ENCODE measurements around the gene SH2D7.
A peak's percentile ranks its signal among the peaks of the same experiment; 100 is the strongest.

The SH2D7 gene

DNA sequence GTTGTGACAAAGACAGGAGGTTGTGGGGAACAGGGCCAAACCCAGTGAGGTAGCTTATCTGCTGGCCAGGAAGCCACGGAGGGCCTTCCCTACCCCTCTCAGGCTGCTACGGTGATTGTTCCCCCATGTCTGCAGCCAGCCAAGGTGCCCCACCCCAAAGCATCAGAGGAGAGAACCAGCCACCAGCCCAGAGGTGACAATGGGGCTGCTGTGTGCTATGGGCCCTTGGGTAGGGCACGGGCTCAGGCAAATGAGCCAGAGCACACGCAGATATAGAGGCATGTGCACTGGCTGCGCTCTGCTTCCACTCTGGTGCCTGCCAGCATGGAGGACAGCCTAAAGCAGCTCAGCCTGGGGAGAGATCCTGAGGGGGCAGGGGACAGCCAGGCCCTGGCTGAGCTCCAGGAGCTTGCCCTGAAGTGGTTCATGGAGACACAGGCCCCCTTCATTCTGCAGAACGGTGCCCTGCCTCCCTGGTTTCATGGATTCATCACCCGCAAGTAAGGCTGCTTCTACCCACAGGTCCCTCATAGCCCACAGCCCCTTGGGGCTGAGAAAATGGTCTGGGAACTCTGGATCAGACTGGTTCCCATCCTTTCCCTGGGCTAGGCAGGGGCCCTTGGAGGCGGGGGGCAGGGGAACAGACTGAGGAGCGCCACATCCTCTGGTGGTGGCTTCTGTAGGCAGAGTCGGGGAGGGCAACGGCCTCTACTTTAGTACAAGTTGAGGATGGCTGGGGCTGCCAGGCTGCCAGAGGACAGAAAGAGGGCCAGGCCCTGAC lies at the start of gene SH2D7:
TSS of gene SH2D7 (plus strand) at position 301 of the 781 bp plus-strand sequence. CDS start at position 325, 24 bp downstream.
- DNase-seq: no peak

DNA sequence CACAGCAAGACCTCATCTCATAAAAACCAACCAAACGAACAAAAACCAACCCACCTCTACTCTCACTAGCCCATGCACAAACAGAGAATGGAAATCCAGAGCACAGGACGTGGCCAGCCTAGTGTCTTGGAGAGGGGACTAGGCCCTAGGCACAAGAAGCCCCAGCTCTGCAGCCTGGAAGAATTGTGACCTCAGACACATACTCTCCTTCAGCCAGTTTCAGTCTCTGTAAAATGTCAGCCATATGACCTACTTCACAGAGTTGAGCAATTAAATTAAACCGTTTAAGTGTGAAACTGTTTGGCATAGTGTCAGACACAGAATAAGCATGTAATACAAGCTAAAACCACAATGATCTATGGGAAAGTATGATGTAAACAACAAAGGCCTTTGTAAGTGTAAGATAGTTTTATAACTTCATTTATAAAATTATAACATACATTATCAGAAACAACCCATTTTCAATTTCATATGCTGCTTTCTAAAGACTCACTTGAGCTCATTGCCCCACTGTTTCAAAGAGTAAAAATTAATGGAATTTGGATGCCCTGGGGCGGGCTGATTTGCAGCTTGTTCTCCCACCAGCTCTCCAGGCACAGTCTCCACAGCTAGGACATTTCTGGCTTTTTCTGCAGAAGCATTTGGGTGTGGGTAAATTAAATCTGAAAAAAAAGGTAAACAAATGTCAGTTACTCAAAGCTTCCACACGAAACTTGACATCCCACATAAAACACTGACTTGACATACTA lies 47.8 kb upstream of the SH2D7 start:
- no peak for DNase-seq

DNA sequence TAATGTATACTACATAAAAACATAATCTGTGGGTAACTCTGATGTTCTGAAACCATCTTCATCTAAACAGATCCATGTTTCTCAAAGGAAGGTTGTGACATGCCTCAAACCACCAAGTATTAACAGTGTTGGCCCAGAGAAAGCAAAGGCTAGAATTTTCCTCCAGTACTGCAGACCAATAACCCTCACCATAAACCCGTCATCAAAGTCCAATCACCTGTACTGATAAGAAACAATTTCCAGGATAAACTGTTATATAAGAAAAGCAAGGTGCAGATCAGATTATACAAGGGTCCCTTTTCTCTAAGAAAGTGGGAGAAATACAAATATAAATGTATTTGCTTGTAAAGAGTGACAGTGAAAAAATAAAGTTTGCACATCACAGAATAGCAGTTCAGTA lies 47.2 kb upstream of the SH2D7 start:
- DNase-seq: no peak

DNA sequence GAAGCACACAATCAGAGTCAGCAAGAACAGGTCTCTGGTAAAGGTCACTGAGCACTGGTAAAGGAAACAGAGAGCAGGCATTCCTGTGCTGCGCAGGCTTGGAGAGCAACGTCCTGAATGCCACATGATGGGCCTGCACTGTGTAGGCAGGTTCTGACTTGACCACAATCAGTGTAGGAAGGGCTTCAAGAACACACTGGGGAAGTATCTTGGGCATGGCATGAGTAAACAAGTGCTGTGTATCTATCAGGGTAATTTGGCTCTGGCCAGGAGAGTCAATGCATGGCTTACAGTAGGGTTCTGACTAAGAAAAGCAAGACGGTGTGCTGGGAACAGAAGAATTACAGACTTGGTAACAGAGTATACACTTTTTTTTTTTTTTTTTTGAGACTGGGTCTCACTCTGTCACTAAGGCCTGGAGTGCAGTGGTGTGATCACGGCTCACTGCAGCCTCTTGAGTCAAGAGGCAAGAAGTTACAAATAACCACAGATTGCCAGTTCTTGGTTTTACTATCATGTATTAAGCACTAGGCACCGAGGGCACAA lies 45.5 kb upstream of the SH2D7 start:
- DNase-seq: no peak

DNA sequence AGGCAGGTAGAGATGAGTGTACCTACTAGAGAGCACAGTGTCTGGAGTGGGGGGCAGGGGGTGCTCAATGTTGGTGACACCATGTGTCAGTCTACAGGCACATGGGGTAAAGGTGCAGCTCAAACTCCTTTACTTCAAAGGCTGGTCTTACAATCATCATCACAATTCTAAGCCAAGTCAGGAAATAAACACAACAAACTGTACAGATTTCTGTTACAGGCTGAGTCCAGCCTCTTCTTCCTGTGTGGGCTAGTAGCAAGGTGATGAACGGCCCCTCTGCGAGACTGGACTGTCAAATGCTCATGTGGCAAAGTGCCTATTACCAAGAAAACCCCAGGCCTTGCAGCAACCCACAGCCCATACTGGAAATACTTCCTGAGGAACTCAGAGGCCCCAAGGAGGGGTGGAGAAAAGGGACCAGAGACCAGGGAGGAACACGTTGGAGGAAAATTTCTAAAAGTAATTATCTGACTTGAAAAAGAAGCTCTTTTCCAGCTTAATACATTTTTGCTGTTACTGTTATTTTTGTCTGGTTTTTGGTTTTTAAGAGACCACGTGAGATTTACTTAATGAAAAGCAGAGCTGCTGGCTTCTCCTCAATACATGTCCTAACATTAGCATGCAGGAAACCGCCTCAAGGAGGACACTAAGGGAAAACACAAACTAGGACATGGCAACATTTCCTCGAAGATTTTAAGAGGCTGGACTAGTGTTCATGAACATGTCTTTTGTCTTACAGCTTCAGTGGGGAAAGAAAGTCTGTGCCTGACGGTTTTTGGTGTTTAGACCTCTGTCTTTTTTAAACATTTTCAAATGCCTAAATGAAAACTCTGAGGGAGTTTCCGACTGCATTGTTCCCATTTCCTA lies 44.4 kb upstream of the SH2D7 start:
- no peak for DNase-seq

DNA sequence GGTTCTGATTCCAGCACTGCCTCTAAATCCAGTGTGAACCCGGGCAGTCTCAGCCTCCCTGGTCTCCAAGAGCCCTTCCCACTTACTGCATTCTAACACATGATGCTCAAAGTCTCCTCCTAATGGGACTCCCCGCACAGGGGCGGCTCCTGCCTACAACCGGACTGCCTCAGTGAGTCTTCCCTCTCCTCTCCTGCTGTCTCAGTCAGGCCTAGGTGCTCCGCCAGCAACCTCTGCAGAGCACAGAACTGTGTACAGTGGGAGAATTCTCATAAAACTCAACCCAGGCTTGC lies 43.8 kb upstream of the SH2D7 start:
- no peak for DNase-seq

DNA sequence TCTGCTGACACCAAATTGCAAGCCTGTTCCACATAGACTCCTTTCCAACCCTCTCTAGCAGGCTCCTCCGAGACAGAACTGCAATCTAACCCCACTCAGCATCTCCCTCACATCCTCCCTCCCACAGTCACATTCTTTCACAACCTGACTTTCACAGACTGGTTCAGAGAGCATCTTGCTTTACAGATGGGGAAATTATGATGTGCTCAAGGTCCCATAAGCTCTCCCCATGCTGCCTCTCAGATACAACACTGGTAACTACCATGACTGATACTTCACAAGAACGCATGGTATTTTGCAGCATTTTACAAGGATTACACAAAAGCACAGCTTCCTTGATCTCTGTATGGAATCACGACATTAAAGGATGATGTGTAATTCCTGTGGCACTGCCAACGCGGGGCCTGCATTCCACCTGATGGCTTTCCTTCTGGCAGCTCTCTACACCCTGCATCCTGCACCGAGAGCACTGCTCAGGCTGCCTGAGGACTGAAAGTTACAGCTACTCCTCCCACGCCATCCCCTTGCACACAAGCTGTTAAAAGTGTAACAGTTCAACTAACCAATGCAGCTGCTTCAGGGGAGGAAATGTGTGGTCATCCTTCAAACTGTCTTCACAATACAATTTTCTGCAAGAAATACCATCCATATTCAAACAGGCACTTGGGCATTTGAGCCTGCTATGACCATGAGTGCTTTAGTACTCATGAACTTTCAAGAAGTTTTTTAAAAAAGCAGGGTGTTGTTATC lies 42.5 kb upstream of the SH2D7 start:
- peak; percentile 53 for DNase-seq

DNA sequence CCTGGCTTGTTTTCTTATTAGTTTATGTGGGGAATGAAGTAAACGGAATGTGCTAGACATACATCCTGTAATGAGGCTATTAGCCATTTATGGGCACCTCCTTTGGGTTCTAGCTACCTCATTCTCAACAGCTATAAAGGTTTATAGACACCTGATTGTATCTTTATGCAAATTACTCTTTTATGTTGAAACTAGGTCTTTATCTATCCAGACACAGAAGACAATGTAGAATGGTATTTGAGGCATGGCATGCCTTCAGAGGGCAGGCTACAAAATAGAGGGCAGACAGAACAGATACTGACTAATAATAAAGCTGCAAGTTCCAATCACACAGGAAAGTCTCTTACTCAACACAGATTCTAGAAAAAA lies 41.9 kb upstream of the SH2D7 start:
- DNase-seq: no peak

DNA sequence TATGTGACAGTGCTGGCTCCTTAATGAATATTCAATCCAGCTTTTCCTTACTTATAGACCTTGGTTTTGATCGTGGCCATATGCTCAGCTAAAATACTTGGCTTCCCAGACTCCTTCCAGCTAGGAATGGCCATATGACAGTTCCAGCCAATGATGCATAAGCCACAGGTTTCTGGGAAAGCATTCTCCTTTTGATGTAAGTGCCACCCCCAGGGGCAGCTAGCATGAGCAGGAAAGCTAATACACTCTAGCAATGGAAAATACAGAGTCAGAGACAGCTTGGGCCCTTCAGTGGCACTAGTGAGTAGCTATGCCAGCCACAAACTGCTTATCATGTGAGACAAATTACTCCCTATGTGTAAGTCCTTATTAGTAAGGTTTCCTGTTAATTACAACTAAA lies 41.5 kb upstream of the SH2D7 start:
- DNase-seq: no peak

DNA sequence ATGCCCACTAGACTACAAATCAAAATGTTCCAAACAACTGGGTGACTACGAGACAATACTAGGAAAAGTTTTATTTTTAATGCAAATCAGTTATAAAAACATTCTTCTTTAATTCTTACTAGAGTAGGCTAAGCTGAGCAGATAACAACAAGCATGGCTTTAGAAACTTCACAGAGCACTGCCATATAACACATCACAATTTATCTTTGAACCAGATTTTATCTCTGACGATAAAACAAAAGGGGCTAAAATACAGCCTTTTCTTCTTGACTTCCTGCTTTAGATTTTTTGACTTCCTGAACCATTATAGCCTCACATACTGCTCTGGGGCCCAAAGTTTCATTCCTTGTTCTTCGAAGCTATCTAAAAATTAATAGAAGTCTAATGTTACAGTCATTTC lies 40.8 kb upstream of the SH2D7 start:
- DNase-seq: no peak

DNA sequence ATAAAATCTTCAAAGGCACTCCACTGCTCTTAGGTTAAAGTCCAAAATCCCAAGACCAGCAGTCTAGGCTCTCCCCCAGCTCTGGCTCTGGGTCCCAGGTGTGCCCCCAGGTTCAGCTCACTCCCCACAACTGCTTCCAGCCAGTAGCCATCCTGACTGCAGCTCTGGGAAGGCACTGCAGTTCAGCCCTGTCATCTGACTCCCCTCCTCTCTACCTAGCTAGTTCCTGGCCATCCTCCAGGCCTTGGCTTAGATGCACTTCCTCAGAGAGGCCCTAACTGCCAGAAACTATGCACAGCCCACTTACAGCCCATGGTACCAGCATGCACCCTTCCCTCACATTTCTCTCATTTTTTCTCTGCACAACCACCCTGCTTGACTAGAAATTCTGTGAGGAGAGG lies 40.4 kb upstream of the SH2D7 start:
- DNase-seq: no peak

DNA sequence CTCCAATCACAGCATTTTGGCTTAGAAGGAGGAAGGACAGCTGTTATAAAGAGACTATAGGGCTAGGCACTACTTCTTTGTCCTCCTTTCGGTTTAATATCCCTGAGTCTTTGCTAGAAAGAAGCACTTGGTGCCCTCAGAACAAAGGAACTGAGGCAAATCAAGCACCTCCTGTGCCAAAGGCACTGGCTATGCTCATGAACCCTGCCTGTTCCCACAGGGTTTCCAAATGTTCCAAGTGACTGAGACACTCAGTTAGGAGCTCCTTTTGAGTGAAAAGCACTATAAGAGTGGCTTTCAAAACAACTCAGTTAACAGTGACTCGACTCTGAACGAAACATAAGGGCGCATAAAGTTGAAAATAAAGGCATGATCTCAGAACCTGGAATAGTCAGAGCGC lies 39.8 kb upstream of the SH2D7 start:
- no peak for DNase-seq

DNA sequence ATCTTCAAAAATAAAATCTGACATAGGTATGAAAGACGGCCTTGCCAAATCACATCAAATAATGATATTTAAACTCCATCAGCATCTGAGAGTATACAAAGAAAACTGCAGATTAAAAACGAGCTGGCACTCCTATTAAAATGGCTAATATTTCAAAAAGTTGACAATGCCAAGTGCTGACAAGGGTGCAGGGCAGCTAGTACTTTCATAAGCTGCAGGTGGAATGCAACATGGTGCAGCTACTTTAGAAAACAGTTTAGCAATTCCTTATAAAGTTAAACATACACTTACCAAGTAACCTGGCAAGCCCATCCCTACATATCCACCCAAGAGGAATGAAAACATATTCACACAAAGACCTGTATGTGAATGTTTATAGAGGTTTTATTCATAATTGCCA lies 37.8 kb upstream of the SH2D7 start:
- DNase-seq: no peak

DNA sequence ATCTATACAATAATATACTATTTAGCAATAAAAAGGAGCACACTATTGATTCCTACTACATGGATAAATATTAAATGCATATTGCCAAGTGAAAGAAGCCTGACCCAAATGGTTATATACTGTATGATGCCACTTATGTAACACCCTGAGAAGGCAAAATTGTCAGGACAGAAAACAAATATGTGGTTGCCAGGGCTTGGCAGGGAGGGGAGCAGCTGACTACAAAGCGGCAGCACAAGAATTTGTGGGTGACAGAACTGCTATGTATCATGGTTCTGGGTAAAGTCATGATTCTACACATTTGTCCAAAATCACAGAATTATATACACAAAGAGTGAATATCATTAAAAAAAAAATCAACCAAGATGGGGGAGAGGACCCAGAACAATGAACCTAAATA lies 37.4 kb upstream of the SH2D7 start:
- DNase-seq: no peak

DNA sequence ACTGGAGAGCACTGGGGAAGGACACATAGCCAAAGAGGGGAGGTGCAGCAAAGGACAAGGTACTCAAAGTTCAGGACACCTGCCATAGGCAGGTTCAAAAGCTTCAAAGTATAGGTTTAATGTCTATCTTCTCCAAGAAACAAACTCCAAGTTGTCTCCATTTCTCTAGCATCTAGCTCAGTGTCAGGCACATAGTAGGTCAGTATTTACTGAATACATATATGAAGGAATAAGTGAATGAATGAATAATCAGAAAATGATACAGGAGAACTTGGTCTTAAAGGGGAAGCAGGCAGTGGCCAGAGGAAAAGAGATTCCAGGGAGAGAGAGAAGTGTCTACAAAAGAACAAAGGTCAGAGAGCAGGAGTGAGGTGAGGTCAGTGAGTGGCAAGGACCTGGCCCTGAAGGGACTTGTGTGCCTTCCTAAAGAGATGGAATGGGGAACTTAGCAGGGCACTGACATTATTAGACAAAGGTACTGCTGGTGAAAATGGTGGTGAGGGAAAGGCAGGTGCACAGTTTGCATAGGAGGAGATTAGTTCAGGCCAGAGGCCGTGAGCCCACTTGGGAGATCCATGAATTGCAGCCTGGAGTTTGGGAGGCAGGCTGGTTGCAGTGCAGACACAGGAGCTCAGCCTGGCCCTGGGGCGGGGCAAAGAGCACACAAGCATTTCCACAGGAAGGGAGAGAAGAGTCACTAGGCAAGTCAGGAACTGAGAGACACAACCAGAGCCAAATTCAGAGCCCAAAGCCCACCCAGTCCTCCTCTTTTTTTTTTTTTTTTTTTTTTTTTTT lies 36.2 kb upstream of the SH2D7 start:
- no peak for DNase-seq

DNA sequence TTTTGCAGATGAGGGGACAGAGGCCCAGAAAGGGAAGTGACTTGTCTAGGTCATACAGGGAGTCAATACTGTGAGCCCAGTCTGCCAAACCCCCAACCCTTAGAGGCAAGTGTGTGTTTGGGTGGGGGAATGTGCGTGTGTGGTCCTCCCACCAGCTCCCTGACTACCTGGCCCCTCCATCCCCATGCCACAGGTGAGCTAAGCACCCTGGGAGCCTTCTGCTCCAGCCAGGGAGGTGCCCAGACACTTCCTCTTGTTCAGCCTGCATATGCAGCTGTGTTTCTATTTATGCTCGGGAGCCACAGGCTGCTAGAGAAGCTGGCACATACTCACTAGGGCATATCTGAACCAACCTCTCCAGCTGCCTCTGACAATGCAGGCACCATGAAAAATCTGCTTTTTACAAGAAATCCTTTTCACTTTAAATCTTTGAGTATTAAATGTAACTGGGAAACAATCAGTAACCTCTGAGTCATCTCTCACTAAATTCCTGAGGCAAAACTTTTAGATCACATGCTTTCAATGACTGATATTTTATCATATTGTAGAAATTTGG lies 35.6 kb upstream of the SH2D7 start:
- DNase-seq: no peak

DNA sequence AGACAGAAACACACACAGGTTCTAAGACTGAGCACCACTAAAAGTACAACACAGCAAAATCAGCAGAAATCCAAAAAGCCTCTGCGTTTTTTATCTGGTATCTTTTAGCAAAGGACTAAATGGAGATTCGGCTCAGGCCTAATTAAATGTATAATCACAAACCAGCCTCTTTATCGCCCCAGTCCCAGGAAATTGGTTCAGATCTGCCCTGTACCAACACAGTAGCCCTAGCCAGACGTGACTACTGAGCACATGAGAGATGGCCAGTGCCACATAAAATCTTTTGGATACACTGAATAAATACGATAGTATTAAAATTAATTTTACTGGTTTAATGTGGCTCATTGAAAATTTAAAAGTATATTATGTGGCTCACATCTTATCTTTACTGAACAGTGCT lies 34.6 kb upstream of the SH2D7 start:
- no peak for DNase-seq

DNA sequence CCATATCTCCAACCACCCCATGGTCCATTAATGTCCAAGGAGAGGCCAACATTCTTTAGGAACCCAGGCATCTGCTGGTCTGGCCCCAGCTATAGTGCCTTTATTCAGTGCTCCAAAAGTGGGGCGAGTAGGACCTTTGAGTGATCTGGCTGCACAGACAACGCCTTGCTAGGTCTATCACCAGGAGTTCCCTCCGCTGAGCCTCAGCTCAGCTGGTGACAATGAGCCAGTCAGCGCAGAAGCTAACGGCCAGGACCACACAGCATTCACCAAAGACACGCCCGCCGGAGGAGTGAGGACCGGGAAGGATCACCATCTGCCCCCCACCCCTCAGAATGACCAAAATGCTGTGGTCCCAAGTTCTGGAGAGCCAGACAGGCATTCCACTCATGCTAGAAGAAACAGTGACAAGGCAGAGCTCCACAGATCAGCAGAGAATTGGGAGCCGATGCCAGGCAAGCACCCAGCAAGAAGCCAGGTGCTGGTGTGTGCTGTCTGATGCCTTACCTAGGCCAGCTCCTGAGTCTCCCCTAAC lies 33.9 kb upstream of the SH2D7 start:
- DNase-seq: no peak

DNA sequence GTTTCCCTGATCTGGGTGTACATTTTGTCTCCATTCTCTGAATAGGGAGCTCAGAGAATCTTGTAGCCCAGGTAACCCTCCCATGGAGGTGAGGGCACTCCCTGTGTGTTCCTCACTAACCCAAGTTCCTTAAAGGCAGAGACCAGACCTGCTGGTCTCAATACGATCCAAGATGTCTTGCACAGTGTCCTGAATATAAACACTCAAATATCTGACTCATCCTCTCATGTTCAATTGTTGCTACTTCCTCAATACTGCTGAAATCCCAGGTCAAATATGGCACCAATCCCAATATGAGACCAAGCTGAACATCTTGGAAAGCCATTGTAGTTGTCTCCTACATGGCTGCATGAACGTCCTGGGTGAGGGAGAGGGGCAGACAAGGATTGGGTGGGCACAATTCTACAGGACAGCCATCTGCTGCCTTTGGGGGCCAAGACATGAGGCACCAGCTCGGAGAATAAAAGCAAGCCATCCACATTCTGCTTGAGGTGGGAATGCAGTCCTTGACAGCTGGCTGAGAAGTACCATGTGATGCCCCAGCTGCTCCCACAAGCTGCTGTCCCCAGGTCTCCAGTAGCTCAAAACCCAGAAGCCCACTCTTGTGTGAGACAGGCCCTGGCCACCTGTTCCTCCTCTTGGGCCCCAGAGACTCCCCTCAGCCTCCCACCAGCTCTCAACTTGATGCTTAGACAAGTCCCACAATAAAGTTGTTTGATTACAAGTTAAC lies 33.1 kb upstream of the SH2D7 start:
- no peak for DNase-seq

DNA sequence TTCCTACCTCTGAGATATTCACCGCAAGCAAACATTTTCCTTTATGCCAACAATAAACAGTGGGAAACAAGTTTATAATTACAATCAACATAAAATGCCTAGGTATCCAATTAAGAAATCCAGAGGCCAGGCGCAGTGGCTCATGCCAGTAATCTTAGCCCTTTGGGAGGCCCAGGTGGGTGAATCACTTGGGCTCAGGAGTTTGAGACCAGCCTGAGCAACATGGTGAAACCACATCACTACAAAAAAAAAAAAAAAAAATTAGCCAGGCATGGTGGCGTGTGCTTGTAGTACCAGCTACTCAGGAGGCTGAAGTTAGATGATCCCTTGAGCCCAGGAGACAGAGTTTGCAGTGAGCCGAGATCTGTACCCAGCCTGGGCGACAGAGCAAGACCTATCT lies 32.1 kb upstream of the SH2D7 start:
- DNase-seq: no peak

DNA sequence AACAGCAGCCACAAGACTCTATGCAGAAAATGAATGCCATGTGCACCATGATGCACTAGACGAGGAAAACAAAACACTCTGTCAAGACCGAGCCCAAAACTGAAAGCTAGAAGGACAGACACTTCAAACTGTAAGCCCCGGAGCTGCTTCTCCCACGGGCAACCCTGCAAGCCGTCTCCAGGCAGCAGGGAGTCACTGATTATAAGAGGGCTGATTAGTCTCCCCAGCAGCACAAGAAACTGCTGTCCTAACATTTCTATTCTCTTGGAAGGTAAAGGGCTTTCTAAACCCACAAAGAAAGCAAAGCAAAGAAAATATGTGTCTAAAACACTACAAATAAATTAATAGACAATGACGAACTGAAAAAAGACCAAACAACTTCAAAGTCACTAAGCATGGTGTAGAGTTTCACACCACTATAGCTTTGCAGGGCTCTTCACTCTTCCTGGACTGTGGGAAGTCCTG lies 30.4 kb upstream of the SH2D7 start:
- no peak for DNase-seq
